SH-SY5Y (cell line): Measurements from ENCODE around the gene TDRD3.

Experiments used
- GATA2 ChIP-seq: IDR thresholded peaks from 2 replicates; pipeline ENCODE4 v1.6.1; 2011; ENCODE audit warnings: mild to moderate bottlenecking, low read depth, low read length
- GATA3 ChIP-seq: IDR thresholded peaks from 2 replicates; pipeline ENCODE4 v1.6.1; 2011; ENCODE audit warnings: low read depth, mild to moderate bottlenecking, low read length, moderate library complexity

DNA sequence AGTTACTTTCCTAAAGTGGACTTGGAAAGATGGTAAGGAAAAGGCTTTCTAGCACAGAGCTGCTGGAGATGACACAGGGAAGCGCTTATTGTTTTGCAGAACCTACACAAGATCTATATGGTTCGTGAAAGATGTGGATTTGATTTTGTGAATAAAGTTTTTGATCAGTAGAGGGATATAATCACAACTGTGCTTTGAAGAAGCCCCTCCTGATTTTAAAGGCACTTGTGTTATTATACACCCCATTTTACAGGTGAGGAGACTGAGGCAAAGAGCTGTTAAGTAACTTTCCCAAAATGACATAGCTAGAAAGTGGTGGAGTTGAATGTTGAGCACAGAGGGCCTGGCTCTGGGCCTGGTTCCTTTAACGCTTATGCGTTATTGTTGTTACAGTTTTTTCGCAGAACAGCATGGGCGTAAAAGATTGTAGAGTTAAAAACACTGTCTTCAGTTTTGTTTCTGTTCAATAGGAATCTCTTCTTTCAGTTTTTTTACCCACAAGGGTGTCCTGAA, 1.4 kb downstream of the TDRD3 start:
- TF ChIP-seq GATA2 (no peak), GATA3 (no peak)
